WTC11 (cell line): Measurements from ENCODE around the gene ESRRG. TPM values are rescaled to one million over a fixed set of nuclear protein-coding genes. Genes with fewer than 3 reads are reported as not detected.

Experiments
- ATAC-seq: fragments of 200-7000 bp; cut with Tn5 transposase; 2 replicates; pipeline ENCODE4 v1.10.0; 2021; ENCODE audit warnings: mild to moderate bottlenecking, moderate library complexity
- CTCF ChIA-PET: fragments of 300-600 bp; sonication (Branson Sonifier 250); formaldehyde crosslinking; loops from one replicate; lab custom pipeline; 2021; ENCODE audit warnings: antibody characterized with exemption; lab: Charles Lee
- POLR2A ChIA-PET: fragments of 350-600 bp; sonication (Branson Sonifier 250); formaldehyde crosslinking; loops from one replicate; lab custom pipeline; 2021; ENCODE audit warnings: antibody characterized with exemption; lab: Charles Lee
- DNase-seq: peaks from one replicate; pipeline ENCODE4 v3.0.0; 2021; ENCODE audit warnings: low spot score
- H3K27ac Mint-ChIP-seq: 2 replicates; pipeline ENCODE4 v1.8.0; 2021; ENCODE audit warnings: mixed read lengths
- H3K27me3 Mint-ChIP-seq: 2 replicates; pipeline ENCODE4 v1.8.0; 2021; ENCODE audit warnings: low read depth, mild to moderate bottlenecking, moderate library complexity, mixed read lengths
- H3K36me3 Mint-ChIP-seq: 2 replicates; pipeline ENCODE4 v1.8.0; 2021; ENCODE audit warnings: mixed read lengths
- H3K4me1 Mint-ChIP-seq: 2 replicates; pipeline ENCODE4 v1.8.0; 2022; ENCODE audit warnings: mixed read lengths
- H3K4me3 Mint-ChIP-seq: 2 replicates; pipeline ENCODE4 v1.8.0; 2021; ENCODE audit warnings: mild to moderate bottlenecking, moderate library complexity, mixed read lengths
- H3K9me3 Mint-ChIP-seq: 2 replicates; pipeline ENCODE4 v1.8.0; 2021; ENCODE audit warnings: mixed read lengths
- AFF4 ChIP-seq: sonication (generic); formaldehyde crosslinking; IDR thresholded peaks from 2 replicates; pipeline ENCODE4 v1.8.1; 2023; ENCODE audit warnings: mild to moderate bottlenecking, missing genetic modification reagents, borderline replicate concordance
- ARID4B ChIP-seq: sonication (generic); formaldehyde crosslinking; IDR thresholded peaks from 2 replicates; pipeline ENCODE4 v1.8.0; 2023; ENCODE audit warnings: missing genetic modification reagents, mild to moderate bottlenecking, borderline replicate concordance
- ESRRA ChIP-seq: sonication (generic); formaldehyde crosslinking; IDR thresholded peaks from 2 replicates; pipeline ENCODE4 v1.8.1; 2022; ENCODE audit warnings: mild to moderate bottlenecking, missing genetic modification reagents, borderline replicate concordance
- ETV6 ChIP-seq: sonication (generic); formaldehyde crosslinking; IDR thresholded peaks from 2 replicates; pipeline ENCODE4 v1.8.1; 2022; ENCODE audit warnings: mild to moderate bottlenecking, missing genetic modification reagents
- FOXJ3 ChIP-seq: sonication (generic); formaldehyde crosslinking; IDR thresholded peaks from 2 replicates; pipeline ENCODE4 v1.9.0; 2021; ENCODE audit warnings: missing genetic modification reagents, mild to moderate bottlenecking, borderline replicate concordance
- FOXP4 ChIP-seq: sonication (generic); formaldehyde crosslinking; IDR thresholded peaks from 2 replicates; pipeline ENCODE4 v1.8.0; 2022; ENCODE audit warnings: mild to moderate bottlenecking, missing genetic modification reagents
- HMGA2 ChIP-seq: fragments of 250-450 bp; sonication (Bioruptor Pico); IDR thresholded peaks from 2 replicates; pipeline ENCODE4 v1.4.0; 2021; ENCODE audit warnings: mild to moderate bottlenecking, moderate library complexity
- KAT7 ChIP-seq: sonication (generic); formaldehyde crosslinking; IDR thresholded peaks from 2 replicates; pipeline ENCODE4 v1.8.1; 2023; ENCODE audit warnings: missing genetic modification reagents, mild to moderate bottlenecking, borderline replicate concordance
- NFYB ChIP-seq: sonication (generic); formaldehyde crosslinking; conservative IDR thresholded peaks from 2 replicates; pipeline ENCODE4 v1.8.0; 2022; ENCODE audit warnings: low read depth, missing genetic modification reagents
- OVOL2 ChIP-seq: fragments of 250-450 bp; sonication (Bioruptor Pico); IDR thresholded peaks from 2 replicates; pipeline ENCODE4 v1.9.0; 2021; ENCODE audit warnings: mild to moderate bottlenecking, borderline replicate concordance
- PREB ChIP-seq: sonication (generic); formaldehyde crosslinking; IDR thresholded peaks from 2 replicates; pipeline ENCODE4 v1.8.1; 2022; ENCODE audit warnings: mild to moderate bottlenecking, missing genetic modification reagents, moderate library complexity, borderline replicate concordance
- RELA ChIP-seq: sonication (generic); formaldehyde crosslinking; IDR thresholded peaks from 2 replicates; pipeline ENCODE4 v1.8.1; 2022; ENCODE audit warnings: missing genetic modification reagents, mild to moderate bottlenecking, borderline replicate concordance
- SMAD4 ChIP-seq: sonication (generic); formaldehyde crosslinking; IDR thresholded peaks from 2 replicates; pipeline ENCODE4 v1.8.0; 2022; ENCODE audit warnings: mild to moderate bottlenecking, missing genetic modification reagents
- TEAD1 ChIP-seq: sonication (generic); formaldehyde crosslinking; IDR thresholded peaks from 2 replicates; pipeline ENCODE4 v1.8.0; 2022; ENCODE audit warnings: mild to moderate bottlenecking, missing genetic modification reagents
- ZBTB43 ChIP-seq: sonication (generic); formaldehyde crosslinking; IDR thresholded peaks from 2 replicates; pipeline ENCODE4 v1.8.1; 2023; ENCODE audit warnings: mild to moderate bottlenecking, missing genetic modification reagents
- ZNF219 ChIP-seq: sonication (generic); formaldehyde crosslinking; IDR thresholded peaks from 2 replicates; pipeline ENCODE4 v1.8.0; 2023; ENCODE audit warnings: missing genetic modification reagents, mild to moderate bottlenecking, borderline replicate concordance
- ZNF532 ChIP-seq: fragments of 250-450 bp; sonication (Bioruptor Pico); IDR thresholded peaks from 2 replicates; pipeline ENCODE4 v1.9.0; 2021; ENCODE audit warnings: mild to moderate bottlenecking, borderline replicate concordance
- total RNA-seq: library from RNA; stranded (reverse); gene quantifications from 3 replicates; pipeline ENCODE4 v1.2.3, GENCODE V29; 2021

Gene ESRRG
- total RNA-seq, 1 experiment from 2014 or later = 2.3 TPM

- TF ChIP-seq ZNF532 (CRISPR knock-in tag) (no peak), ESRRA (no peak), KAT7 (CRISPR knock-in tag) (no peak), NFYB (CRISPR knock-in tag) (no peak), AFF4 (CRISPR knock-in tag) (no peak), HMGA2 (CRISPR knock-in tag) (no peak), ZNF219 (CRISPR knock-in tag) (no peak)
Measured at GRCh38 chr1:216742625-216743024, 19.4 kb upstream of the ESRRG start (continued).

- DNase-seq (no peak), ATAC-seq (peak; percentile 79)
- no peak for TF ChIP-seq ARID4B (CRISPR knock-in tag)
- no peak for TF ChIP-seq PREB (CRISPR knock-in tag)
- TF ChIP-seq TEAD1 (CRISPR knock-in tag) = no peak
- TF ChIP-seq RELA (CRISPR knock-in tag) = no peak
- no peak for TF ChIP-seq SMAD4 (CRISPR knock-in tag)
- TF ChIP-seq FOXP4 (CRISPR knock-in tag) = no peak
- no peak for TF ChIP-seq ETV6 (CRISPR knock-in tag)
- TF ChIP-seq OVOL2 (CRISPR knock-in tag) = no peak
- TF ChIP-seq ZBTB43 (CRISPR knock-in tag) = no peak
- no peak for TF ChIP-seq KAT7 (CRISPR knock-in tag)
- TF ChIP-seq FOXJ3 (CRISPR knock-in tag) = no peak
- Mint-ChIP-seq H3K27me3 (peaks cover 6% of the 10 kb centered on the region; the same call in 1 of the 2 replicates), H3K4me3 (peak overlapping the region; percentile 43), H3K4me1 (peaks cover 51% of the 10 kb centered on the region), H3K27ac (peak overlapping the region; percentile 57; the same call in 1 of the 2 replicates), H3K36me3 (no peaks in the 10 kb centered on the region), H3K9me3 (no peaks in the 10 kb centered on the region)
- POLR2A ChIA-PET = interaction anchor here (0.7 kb wide), 2 partner anchors 129 to 319 kb away, joined by 3 to 4 read pairs; no protein-coding TSS in a partner anchor
- CTCF ChIA-PET = interaction anchor here (0.7 to 1.8 kb wide), 3 partner anchors 10 to 430 kb away, joined by 3 to 12 read pairs (median 3); no protein-coding TSS in a partner anchor
Measured at GRCh38 chr1:216740331-216740730, 17.1 kb upstream of the ESRRG start.
